Measurements from ENCODE around the gene HOXB4.

HOXB4 gene

DNA sequence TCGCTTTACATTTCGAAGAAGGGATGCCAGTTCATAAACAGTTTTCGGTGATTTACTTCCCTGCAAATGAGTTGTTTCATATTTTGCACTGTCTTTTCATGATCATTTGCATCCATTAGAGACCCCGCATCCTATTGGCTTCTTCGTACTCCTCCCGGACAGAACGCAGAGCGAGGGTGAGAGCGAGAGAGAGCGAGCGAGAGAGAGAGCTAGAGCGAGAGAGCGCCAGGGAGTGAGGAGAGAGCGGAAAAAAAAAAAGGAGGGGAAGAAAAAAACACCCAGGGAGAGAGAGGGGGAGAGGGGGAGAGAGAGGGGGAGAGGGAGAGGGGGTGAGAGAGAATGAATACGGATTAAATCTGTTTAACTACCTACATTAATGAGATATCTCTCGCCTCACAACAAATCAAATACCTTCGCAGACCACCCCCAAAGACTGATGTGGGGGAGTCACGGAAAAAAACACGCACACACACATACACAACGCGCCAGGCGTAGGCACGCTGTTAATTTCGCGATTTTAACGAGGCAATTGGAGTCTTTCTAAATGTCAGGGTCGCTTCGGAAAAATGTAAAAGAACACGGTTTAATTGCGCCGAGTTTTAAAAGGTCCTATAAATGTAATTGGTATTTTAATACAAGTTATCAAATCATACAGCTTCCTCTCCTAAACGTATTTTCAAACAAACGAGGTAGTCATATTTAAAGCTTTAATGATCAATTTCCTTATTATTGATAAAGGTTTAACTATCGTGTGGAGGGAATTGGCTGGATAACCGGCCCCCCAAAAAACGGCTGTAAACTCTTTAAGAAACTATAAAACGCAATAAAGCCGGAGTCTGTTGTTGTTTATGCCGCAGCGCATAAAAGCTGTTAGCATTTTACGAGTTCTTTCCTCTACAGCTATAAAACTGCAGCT lies 37.2 kb upstream of the HOXB4 start, which contains the start of gene HOXB8:
Gene HOXB8 (minus strand): TSS at position 246 of the 916 bp plus-strand sequence. CDS start 588 bp downstream, outside the sequence.
- DNase-seq (ENCODE audit: low spot score), result no peak

DNA sequence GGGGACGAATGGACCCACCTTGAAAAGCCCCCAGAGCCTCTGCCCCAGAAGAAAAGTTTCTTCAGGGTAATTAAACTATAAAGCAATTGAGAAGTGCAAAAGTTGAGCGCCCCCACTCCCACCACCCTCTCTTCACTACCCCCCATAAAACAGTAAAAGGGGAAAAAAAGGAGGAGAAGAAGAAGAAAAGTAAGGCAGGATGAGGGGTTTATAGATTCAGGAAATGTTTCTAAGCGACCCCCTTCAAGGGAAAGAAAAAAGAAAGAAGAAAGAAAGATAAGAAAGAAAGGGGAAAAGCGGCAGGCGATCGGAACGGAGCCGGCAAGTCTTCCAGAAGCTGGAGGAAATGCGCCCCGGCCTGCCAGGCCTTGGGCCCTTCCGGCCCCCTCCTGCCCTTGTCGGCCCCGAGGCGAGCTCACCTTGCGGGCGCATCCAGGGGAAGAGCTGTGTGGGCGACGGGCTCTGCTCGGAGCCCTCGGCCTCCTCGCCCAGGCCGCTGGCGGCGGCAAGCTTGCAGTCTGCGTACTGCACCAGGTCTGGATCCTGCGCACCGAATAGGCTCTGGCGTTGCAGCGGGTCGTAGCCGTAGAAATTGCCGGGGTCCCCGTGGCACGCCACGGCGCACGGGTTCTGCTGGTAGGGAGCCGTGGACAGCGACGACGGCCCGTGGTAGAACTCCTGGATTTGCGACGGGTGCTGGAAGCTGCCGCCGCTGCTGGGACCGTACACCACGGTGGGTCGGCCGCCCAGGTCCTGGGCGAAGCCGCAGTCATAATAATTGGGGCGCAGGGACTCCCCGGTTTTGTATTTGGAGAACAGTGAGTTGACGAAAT lies 35.9 kb upstream of the HOXB4 start:
- no peak for DNase-seq (ENCODE audit: low spot score)

DNA sequence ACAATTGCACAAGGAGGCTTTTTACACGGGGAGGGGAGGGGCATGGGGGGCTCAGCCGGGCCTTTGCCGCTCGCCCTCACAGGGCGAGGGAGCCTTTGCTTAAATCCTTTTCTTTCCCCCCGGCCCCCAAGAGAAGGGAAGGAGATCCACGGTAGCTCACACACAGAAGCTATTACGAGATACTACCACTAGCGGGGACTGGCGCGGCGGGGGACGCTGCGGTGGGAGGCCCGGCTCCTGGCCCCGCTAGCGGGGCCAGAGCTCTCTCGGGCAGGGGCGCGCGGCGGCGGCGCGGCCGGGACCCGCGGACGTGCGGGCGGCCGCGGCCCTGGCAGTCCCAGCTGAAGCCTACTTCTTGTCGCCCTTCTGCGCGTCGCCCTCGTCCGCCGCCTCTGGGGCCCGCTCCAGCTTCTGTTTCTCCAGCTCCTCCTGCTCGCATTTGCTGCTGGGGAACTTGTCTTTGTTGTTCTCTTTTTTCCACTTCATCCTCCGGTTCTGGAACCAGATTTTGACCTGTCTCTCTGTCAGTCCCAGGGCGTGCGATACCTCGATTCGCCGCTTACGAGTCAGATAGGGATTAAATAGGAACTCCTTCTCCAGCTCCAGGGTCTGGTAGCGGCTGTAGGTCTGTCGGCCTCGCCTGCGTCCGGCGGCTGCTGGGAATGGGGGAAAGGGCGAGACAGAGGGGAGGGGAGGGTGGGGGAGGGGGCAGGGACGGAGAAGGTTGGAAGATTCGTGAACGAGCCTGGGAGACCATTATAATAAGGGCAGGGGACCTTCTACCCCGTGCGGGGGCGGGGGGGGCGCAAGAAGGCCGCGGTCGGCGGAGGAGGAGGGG lies 34.9 kb upstream of the HOXB4 start:
- DNase-seq (ENCODE audit: low spot score), result no peak

DNA sequence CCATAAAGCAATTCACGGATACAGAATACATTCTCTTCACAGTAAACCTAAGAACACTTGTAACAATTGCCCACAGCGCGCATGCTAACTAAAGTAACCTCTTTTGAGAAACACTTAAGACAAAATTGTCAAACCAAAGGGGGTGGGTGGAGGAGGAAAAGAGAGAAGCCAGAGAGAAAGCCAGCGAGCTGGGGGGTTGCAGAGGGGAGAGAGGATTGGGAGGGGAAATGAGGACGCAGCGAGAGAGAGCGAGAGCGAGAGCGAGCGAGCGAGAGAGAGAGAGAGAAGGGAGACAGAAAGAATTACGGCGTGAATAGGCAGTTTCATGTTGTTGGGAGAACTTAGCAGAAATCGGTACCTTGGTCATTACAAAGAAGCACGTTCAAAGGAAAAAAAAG lies 34.3 kb upstream of the HOXB4 start:
- no peak for DNase-seq (ENCODE audit: low spot score)

DNA sequence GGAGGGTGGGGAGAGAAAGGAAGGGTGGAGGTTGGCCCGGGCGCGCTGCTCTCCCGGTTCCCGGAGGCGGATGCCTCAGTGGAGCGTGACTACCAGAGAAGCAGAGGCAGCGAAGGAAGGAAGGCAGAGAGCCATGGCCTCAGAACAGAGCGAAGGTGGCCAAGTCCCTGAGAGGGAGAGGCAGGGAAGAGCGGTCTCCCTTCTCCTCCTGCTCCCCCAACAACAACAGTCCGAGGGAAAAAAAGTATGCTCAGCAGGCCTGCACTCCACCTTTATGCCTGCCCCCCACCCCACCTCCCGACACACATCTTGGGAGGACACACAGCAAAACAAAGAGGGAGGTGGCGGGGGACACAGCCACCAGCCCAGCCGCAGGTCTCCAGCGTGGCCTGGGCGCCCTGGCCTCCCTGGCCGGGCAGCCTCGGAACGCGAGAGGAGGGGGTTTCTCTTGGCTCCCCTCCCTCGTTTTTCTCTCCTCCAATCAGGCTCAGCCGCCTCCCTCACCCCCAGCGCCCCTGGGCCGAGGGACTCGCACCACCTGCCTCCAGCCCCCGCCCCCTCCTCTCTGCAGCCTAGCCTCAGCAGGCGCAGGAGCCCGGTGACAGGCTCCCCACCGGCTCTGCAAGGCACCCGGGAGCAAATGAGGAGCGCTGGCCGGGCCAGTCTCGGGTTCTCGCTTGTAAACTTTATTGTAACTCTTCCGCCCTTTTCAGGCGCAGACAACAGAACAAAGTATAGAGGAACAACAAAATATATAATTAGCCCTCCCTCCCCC lies 33.7 kb upstream of the HOXB4 start:
- DNase-seq (ENCODE audit: low spot score), result no peak

DNA sequence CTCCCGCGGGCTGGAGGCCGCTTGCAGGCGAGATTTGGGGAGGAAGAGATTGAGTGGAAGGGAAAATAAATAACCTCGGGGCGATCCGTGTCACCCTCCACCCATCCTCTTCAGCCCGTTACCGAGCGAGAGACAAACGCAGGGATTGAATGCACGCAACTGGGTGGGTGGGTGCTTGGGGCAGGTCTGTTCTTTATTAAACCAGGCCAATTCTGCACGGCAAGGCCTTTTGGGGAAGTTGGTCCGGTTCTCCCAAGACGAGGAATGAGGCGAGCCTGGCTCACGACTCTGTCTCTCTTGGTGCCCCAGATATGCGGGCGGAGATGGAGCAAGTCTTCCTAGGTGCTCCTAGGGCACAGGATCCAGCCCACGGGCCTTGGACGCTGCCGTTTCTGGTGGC lies 33.1 kb upstream of the HOXB4 start:
- no peak for DNase-seq (ENCODE audit: low spot score)

DNA sequence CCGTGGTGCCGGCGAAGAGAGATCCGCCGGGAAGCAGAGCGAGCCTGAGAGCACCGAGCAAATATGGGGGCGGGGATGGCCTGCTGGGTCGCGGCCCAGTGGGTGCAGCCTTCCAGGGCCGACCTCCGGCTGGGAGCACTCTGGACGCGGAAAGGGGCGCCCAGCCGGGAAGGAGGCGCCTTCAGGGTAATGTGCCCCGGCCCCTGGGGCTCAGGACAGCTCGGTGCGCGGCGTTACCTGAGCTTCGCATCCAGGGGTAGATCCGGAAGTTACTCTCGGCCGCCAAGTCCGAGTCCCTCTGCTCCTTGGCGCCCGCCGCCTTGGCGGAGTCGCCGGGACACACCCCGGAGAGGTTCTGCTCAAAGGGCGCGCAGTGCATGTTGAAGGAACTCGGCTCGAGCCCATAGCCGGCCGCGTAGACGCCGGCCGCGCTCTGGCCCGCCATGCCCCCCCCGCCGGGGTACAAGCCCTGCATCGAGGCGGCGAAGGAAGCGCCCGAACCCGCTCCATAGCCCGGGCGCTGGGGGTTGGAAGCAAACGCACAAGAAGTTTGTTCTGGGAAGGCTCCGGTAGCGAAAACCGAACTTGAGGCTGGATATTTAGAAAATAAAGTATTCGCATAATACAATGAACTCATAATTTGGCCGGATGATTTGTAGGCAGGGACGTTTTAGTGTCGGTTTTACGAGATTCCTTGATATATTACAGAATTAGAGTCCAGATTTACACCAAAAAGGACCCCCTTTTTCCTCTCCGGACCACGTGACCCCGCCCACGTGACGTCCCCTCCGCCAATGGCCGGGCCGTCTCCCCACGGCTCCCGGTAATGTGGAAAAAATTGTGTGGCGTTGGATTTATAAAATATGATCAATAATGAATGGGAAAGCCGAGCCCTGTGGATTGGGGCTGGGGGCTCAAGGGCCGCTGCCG lies 32.4 kb upstream of the HOXB4 start, which contains the start of gene HOXB7:
Gene HOXB7 (minus strand): TSS at position 736 of the 930 bp plus-strand sequence. CDS start 99 bp downstream, at position 637.
- no peak for DNase-seq (ENCODE audit: low spot score)

DNA sequence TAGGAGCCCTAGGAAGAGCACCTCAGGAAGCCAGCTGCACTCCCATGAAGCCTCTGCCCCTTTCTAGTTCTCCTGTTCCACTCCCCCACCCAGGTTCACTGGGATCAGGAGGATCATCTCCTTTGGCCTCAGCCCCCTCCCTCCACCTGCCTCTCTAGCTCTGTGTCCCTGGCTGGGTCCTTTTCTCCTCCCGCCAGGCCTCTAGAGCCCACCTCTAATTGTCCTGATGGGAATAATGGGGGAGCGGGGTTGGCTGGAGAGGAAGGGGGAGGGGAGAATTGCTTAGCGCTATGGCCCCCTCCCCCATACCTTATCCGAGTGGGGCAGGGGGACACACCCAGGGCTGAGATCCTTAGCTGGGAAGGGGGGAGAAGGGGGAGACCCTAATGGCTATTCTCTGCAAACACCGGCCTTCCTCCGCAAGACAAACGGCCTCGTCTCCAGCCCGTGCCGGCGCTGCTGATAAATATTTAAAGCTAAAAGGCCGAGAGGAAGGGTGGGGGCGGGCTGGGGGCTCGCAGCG lies 31.7 kb upstream of the HOXB4 start:
- DNase-seq (ENCODE audit: low spot score), result no peak

DNA sequence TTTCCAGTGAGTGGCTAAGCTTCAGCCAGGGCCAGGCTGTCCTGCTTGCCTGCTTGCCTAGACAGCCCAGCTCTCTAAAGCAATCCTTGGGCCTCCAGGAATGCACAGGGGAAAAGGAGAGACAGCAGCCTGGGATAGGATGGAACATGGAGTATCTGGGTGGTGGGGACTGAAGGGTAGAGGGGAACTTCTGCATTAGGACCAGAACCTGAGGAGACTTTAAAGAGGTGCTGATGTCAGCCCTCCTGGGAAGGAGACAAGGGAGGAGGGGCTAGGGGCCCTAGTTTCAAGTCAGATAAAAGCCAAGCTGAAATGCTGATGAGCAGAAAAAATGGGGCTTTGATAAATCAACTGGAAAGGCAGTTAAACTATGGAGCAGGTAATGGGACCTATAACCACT lies 30.9 kb upstream of the HOXB4 start:
- no peak for DNase-seq (ENCODE audit: low spot score)

DNA sequence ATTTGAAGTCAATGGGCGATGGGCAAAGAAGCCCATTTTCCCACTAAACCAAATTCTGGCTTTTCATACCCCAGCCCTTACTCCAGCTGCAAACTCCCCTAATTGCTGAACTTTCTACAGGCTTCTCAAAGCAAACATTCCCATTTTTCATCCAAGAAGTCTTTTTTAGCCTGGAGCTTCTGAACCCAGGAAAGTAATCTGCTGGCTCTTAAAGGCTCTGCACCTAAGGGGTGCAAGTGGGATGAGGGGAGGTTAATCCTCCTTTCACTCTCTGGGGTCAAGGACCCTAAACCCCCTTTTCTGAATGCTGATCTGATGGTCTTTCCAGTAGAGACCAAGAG lies 30.3 kb upstream of the HOXB4 start:
- no peak for DNase-seq (ENCODE audit: low spot score)

DNA sequence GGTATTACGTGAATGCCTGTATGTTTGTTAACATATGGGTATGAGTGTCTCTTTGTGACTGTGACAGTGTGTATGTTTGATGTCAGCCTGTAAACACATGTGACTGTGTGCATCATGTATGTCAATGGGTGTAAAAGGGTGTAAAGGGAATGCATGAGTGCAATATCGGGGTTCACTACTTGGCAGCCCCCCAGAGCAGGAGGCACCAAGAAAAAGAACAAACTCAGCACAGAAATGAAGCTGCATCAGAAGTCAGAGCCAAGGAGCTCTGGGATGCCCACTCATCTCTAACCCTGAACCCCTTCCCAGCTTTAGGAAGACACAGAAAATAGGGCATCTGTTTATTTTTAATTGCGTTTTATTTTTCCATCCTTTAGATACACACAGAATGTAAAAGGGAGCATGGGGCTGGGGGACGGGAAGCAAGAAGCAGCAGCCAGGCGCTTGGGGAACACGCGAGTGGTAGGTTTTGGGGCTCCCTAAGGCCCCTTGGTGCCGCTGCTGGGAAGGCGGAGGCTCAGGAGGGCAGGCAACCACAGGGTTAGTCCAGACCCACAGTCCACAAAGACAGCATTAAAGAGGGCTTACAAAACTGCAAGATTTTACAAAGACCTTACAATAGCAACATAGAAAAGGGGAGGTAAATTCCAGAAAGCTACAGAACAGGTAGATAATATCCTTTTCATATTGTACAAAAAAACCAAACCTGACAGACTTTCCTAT lies 28.9 kb upstream of the HOXB4 start:
- DNase-seq (ENCODE audit: low spot score), result no peak

DNA sequence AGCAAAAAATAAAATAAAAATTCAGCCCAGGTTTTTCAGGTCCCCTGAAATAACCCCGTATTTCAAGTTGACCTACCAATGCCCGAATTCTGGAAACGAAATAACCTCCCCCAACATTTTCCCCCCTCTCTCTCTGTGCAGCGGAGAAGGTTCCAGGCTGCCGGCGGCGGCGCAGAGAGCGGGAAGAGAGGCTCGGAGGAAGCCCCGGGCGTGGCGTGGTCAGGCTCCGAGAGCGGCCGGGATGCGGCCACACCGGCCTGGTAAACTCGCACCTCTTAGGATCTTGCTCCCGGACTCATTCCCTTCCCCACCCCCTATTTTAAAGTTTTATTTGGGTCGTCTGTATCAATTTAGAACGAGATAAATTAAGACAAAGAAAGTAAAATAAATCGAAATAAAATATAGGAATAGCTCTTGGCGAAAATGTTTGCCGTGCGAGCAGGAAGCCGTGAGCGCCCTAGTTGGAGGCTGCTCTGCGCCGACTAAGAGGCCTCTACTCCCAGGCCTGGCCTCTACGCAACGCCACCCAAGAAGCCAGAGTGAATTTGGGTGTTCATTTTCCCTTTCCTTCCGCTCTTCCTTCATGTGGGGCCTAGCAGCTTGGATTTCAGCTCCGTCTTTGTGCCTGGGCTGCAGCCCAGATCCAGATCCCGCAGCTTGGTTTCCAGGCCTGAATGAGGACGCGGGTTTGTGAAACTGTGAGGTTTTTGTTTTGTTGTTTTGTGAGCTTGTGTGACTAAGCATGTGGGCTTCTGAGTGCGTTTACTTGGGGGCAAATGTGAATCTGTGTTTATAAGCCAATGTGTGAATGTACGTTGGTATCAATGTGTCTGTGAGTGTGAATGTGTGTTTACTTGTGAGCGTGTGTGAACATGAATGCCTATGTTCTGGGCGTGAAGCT lies 28.1 kb upstream of the HOXB4 start:
- DNase-seq (ENCODE audit: low spot score), result no peak

DNA sequence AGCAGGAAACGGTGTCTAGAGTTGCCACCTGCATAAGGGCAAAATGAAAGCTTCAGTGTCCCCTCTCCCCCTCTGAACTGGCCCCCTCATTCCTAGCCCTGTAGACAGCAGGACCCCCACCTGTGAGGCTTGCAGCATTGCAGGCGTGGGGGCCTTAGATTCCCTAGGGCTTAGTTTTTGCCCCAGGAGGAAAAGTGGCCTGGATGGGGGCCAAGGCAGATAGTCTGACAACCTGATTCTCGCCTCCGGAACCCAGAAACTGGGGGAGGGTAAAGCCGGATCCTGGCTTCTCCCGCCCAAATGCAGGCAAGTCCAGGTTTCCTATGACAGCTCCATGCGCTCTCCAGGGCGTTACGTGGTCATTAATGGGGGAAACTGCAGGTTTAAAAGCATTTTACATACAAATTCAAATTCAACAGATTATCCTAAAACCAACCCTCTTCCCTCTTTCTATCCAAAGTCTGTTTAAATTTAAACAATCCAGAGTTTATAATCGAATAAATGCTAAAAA lies 27.3 kb upstream of the HOXB4 start:
- no peak for DNase-seq (ENCODE audit: low spot score)

DNA sequence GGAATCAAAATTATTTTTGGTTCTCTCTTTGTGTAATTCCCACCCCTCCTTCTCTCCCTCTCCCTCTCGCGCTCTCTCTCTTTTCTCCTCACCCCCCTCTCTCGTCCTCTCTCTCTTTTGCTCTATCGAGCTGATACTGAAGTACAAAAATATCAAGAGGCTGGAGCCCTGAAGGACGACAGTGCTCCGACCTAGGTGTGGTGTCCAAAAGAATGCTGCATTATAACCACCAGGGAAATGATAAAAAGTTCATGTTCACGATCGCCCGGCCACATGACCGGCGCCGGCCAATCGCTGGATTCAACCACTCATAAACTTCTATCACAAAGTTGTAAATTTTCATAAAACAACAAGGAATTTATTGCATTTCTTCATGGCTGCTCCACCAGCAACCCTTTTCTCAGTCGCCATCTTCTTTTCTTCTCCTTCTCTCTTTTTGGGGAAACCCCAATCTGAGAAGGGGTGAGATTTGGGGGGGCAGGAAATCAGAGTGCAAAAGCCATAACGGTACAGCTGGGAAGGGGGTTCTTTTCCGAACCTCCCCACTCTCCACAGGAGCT lies 26.7 kb upstream of the HOXB4 start, which contains the start of gene HOXB6:
Gene HOXB6 (minus strand): TSS at position 217 of the 560 bp plus-strand sequence. CDS start 6,836 bp downstream, outside the sequence.
- no peak for DNase-seq (ENCODE audit: low spot score)

DNA sequence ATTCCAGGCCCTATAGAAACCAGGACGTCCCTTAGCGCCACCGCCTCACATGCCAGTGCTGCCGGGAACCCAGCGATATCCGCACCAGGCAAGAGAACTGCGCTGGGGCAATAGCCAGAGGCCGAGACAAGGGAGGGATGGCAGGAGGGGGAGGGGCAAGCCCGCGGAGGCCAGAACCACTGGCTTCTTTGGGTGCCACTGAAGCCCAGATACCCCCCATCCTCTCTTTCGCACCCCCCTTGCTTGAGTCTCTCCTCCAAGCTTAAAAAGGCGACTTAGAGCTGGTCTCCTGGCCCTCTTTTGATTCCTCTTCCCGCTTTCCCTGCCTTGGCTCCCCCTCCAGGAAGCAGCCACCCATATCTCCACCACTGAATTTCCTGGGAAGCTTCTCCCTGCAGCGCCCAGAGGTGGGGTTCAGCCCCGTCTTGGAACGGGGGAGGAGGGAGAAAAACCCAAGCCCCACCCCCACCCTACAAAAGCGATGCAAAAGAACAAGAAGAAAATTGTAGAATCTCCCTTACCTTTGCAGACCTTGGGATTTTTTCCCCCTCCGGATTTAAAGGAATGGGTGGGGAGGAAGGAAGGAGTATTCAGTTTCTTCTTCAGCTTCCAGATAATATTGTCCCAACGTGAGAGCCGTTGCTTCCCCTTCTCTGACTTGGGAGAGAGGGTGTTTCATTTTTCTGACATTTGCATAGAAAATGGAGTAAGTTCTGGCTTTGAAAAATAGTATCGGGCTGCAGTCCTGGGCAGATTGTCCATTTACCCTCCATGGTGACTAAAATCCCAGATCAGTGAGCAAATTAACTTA lies 26.0 kb upstream of the HOXB4 start:
- DNase-seq (ENCODE audit: low spot score), result no peak

All from pons (tissue), 1 donor.